K562 (cell line): ENCODE results near the gene POLR3A. TPM values are rescaled to one million over a fixed set of nuclear protein-coding genes. Genes with fewer than 3 reads are reported as not detected.
A peak's percentile ranks its signal among the peaks of the same experiment; 100 is the strongest.

ENCODE experiments used
- ATAC-seq: fragments of 200-7000 bp; cut with Tn5 transposase; 3 replicates; pipeline ENCODE4 v1.9.1; 2020; ENCODE audit warnings: moderate library complexity
- BruUV-seq: library from RNA; stranded (reverse); fragments of 400-500 nt; replicated peaks from 2 replicates; lab custom pipeline; 2021; lab: Mats Ljungman, UMichigan
- CTCF ChIA-PET: fragments of 300-600 bp; formaldehyde crosslinking; extraction: SDS; loops from one replicate; lab custom pipeline; 2021; ENCODE audit warnings: low intra/inter-chr PET ratio; lab: Yijun Ruan, JAX
- POLR2A ChIA-PET: fragments of 300-600, 350-650 bp; sonication (Branson Sonifier 250); formaldehyde crosslinking; extraction: SDS; loops from one replicate; lab custom pipeline; 2021; ENCODE audit warnings: antibody characterized with exemption, inconsistent platforms; lab: Yijun Ruan, JAX
- DNase-seq, 4 experiments: peaks; one replicate each; pipeline versions ENCODE4 v3.0.0 to v3.0.0-alpha.2; 2011 to 2018; ENCODE audit warnings: low spot score in 3 of 4, mixed read lengths in 3 of 4; ENCODE audit errors: extremely low read depth in 1 of 4
- FAIRE-seq: peaks from 2 replicates; lab custom pipeline; 2011; peaks lifted over from hg19 to GRCh38; lab: Jason Lieb, UNC
- H2AFZ ChIP-seq: 2 replicates; pipeline ENCODE4 v1.6.0; 2011; ENCODE audit warnings: low read depth, low read length, control low read depth, inconsistent platforms
- H3K27ac ChIP-seq: fragments of 200-600 bp; 3 replicates; pipeline ENCODE4 v1.8.0; 2011; ENCODE audit warnings: low read depth, mild to moderate bottlenecking, control low read depth, inconsistent platforms, low read length, moderate library complexity, mixed read lengths; ENCODE audit errors: extremely low read depth
- H3K27me3 ChIP-seq, 2 experiments: fragments of 300-600 bp in 1 of 2; 2 replicates in 1 of 2; 3 replicates in 1 of 2; pipeline versions ENCODE4 v1.6.0 to v1.8.0; 2011; ENCODE audit warnings: inconsistent platforms in 2 of 2, low read length in 2 of 2, mild to moderate bottlenecking in 1 of 2, mixed read lengths in 1 of 2, moderate library complexity in 1 of 2; ENCODE audit not compliant: control insufficient read depth in 2 of 2, insufficient read depth in 2 of 2
- H3K36me3 ChIP-seq: fragments of 300-600 bp; 3 replicates; pipeline ENCODE4 v1.8.0; 2011; ENCODE audit warnings: mild to moderate bottlenecking, low read length, inconsistent platforms; ENCODE audit not compliant: control insufficient read depth, insufficient read depth
- H3K4me1 ChIP-seq, 2 experiments: fragments of 200-600 bp in 1 of 2; replicated peaks in 1 of 2; 2 replicates in 1 of 2; 3 replicates in 1 of 2; pipeline versions ENCODE4 v1.5.1 to v1.8.0; 2011; ENCODE audit warnings: inconsistent platforms in 2 of 2, low read length in 2 of 2, mild to moderate bottlenecking in 1 of 2, mixed read lengths in 1 of 2, moderate library complexity in 1 of 2; ENCODE audit not compliant: control insufficient read depth in 2 of 2, insufficient read depth in 2 of 2
- H3K4me2 ChIP-seq: 2 replicates; pipeline ENCODE4 v1.6.1; 2011; ENCODE audit warnings: low read length, control low read depth, inconsistent platforms, mixed read lengths; ENCODE audit not compliant: insufficient read depth
- H3K4me3 ChIP-seq: fragments of 200-600 bp; sonication (generic), shearing (Covaris generic); 2 replicates; pipeline ENCODE4 v1.5.1; 2016; ENCODE audit warnings: control low read depth, inconsistent platforms
- H3K79me2 ChIP-seq: fragments of 200-600 bp; 3 replicates; pipeline ENCODE4 v1.8.0; 2011; ENCODE audit warnings: low read length, inconsistent platforms; ENCODE audit not compliant: control insufficient read depth, insufficient read depth
- H3K9ac ChIP-seq, 2 experiments: 2 replicates each; pipeline versions ENCODE4 v1.6.0 to v1.6.1; 2011; ENCODE audit warnings: low read depth in 2 of 2, low read length in 2 of 2, control low read depth in 1 of 2, inconsistent platforms in 1 of 2, mild to moderate bottlenecking in 1 of 2, mixed read lengths in 1 of 2; ENCODE audit not compliant: insufficient read depth in 1 of 2
- H3K9me1 ChIP-seq: one replicate; pipeline ENCODE4 v1.6.0; 2011; ENCODE audit warnings: inconsistent platforms, mild to moderate bottlenecking, low read length, moderate library complexity; ENCODE audit not compliant: control insufficient read depth, insufficient read depth
- H3K9me3 ChIP-seq: replicated peaks from 2 replicates; pipeline ENCODE4 v1.5.1; 2011; ENCODE audit warnings: low read depth, low read length, inconsistent platforms; ENCODE audit not compliant: control insufficient read depth, insufficient read depth
- H4K20me1 ChIP-seq: replicated peaks from 2 replicates; pipeline ENCODE4 v1.6.1; 2011; ENCODE audit warnings: low read length, inconsistent platforms, mixed read lengths; ENCODE audit not compliant: control insufficient read depth, insufficient read depth
- ATF3 ChIP-seq, 2 experiments: fragments of 450-650 bp in 1 of 2; sonication (generic) in 1 of 2; formaldehyde crosslinking in 1 of 2; IDR thresholded peaks in 1 of 2; conservative IDR thresholded peaks in 1 of 2; 2 replicates each; pipeline versions ENCODE4 v1.6.1 to v1.8.1; 2016 to 2023; ENCODE audit warnings: mild to moderate bottlenecking in 2 of 2, moderate library complexity in 2 of 2, inconsistent platforms in 1 of 2, missing genetic modification reagents in 1 of 2
- CREM ChIP-seq: IDR thresholded peaks from 2 replicates; pipeline ENCODE4 v1.6.1; 2014; ENCODE audit warnings: antibody characterized with exemption, low read depth
- CTCFL ChIP-seq: IDR thresholded peaks from 2 replicates; pipeline ENCODE4 v1.6.1; 2011; ENCODE audit warnings: borderline replicate concordance, low read depth, mild to moderate bottlenecking, moderate library complexity, low read length; ENCODE audit not compliant: insufficient read depth, poor library complexity, severe bottlenecking
- FOXJ3 ChIP-seq: sonication (generic); formaldehyde crosslinking; IDR thresholded peaks from 2 replicates; pipeline ENCODE4 v1.4.0; 2020; ENCODE audit warnings: mild to moderate bottlenecking, missing genetic modification reagents
- HDAC1 ChIP-seq, 2 experiments: fragments of 450-650 bp; IDR thresholded peaks; 2 replicates each; pipeline ENCODE4 v1.6.1; 2016 to 2017; ENCODE audit warnings: inconsistent platforms in 1 of 2, mild to moderate bottlenecking in 1 of 2, moderate library complexity in 1 of 2
- HNRNPH1 ChIP-seq: fragments of 200-400 bp; formaldehyde crosslinking; optimal IDR thresholded peaks from 2 replicates; pipeline ENCODE3; 2017; ENCODE audit warnings: low read depth, mild to moderate bottlenecking, low read length, moderate library complexity
- MTF1 ChIP-seq: fragments of 250-450 bp; sonication (Bioruptor Pico); IDR thresholded peaks from 2 replicates; pipeline ENCODE4 v1.9.0; 2021; ENCODE audit warnings: moderate library complexity, mild to moderate bottlenecking, inconsistent platforms, borderline replicate concordance
- NFIX ChIP-seq: fragments of 250-450 bp; sonication (Bioruptor Pico); IDR thresholded peaks from 2 replicates; pipeline ENCODE4 v1.4.0; 2020; ENCODE audit warnings: low read depth, mild to moderate bottlenecking, moderate library complexity
- NR1H2 ChIP-seq: sonication (generic); formaldehyde crosslinking; IDR thresholded peaks from 2 replicates; pipeline ENCODE4 v1.4.0; 2020; ENCODE audit warnings: mild to moderate bottlenecking, missing genetic modification reagents
- PHF20 ChIP-seq: fragments of 450-650 bp; IDR thresholded peaks from 2 replicates; pipeline ENCODE4 v1.6.1; 2018; ENCODE audit not compliant: partially characterized antibody
- USF2 ChIP-seq: sonication (generic); formaldehyde crosslinking; IDR thresholded peaks from 2 replicates; pipeline ENCODE4 v1.5.0; 2020; ENCODE audit warnings: missing genetic modification reagents
- ZEB2 ChIP-seq: fragments of 450-650 bp; IDR thresholded peaks from 2 replicates; pipeline ENCODE4 v1.6.1; 2016
- ZFP36 ChIP-seq: fragments of 150-350 bp; IDR thresholded peaks from 2 replicates; pipeline ENCODE4 v1.6.1; 2018; ENCODE audit warnings: low read length, low read depth; ENCODE audit not compliant: partially characterized antibody
- ZNF561 ChIP-seq: fragments of 450-650 bp; formaldehyde crosslinking; conservative IDR thresholded peaks from 2 replicates; pipeline ENCODE4 v1.4.0; 2020; ENCODE audit warnings: mild to moderate bottlenecking, moderate library complexity
- WGBS: fragments of 100-300 bp; shearing (Covaris generic); methylation state at CpG from one replicate; pipeline ENCODE4 v1.1.6; 2016; ENCODE audit warnings: low coverage, mixed read lengths; ENCODE audit not compliant: insufficient coverage; ENCODE audit errors: missing lambda C conversion rate; 5-methylcytosine and 5-hydroxymethylcytosine counted together
- in situ Hi-C: fragments of 300-500 bp; cut with MboI; formaldehyde crosslinking; loops from 4 replicates; pipeline ENCODE4 v1.15.0; 2018; ENCODE audit warnings: inconsistent platforms, mixed read lengths
- intact Hi-C: fragments of 100-400 bp; cut with micrococcal nuclease; formaldehyde crosslinking; loops from 2 replicates; pipeline ENCODE4 v1.14.2; 2022
- polyA plus RNA-seq, 8 experiments: library from polyadenylated mRNA; depleted of rRNA in 4 of 8; stranded (reverse) in 5 of 8; unstranded in 3 of 8; fragments of >200 nt; fragmentation: Nextera tagmentation in 2 of 8; fragmentation: Illumina TruSeq in 1 of 8; extraction: Ambion mirVana in 2 of 8; extraction: Trizol in 1 of 8; gene quantifications; 2 replicates each; pipeline versions ENCODE4 v1.2.1 to v1.2.3, GENCODE V29; 2011 to 2014; ENCODE audit warnings: inconsistent platforms in 1 of 8, missing spikeins in 1 of 8
- total RNA-seq, 7 experiments: library from RNA; depleted of rRNA in 6 of 7; stranded (reverse); fragments of >200 nt in 6 of 7; fragmentation: Illumina TruSeq in 2 of 7; extraction: Trizol in 2 of 7; gene quantifications; 2 replicates each; pipeline versions ENCODE4 v1.2.1 to v1.2.3, GENCODE V29; 2011 to 2021; ENCODE audit warnings: low replicate concordance in 1 of 7

POLR3A gene
- total and polyA plus RNA-seq, 9 of the 15 experiments (the other 6 are each of a cell fraction or from before 2014, with no cell fraction given) = 14.9 to 37.0 (median 26.7) TPM

DNA sequence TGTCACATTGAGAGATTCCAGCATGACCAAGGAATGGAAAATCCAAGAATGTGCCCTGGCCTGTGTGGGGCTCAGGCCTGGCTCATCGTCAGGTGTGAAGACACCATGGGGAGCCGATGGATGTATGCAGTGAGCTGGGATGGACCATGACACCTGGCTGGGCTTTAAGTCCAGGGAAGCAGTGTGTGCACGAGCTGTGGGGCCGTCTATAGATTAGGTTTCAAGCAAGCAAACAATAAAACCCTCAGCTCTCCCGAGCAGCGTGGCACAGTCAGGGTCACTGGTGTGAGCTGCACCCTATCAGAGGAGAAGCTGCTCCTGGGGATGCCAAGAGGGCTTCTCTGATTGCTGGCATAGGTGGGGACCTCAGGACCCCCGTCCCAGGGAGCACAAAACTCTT, 52.3 kb downstream of the POLR3A start:
- H2AFZ ChIP-seq = no peak overlapping the region
- intact Hi-C loops = no loop called here
- TF ChIP-seq CTCFL (no peak), ZFP36 (no peak), HNRNPH1 (no peak), ZEB2 (no peak), ZNF561 (no peak), PHF20 (no peak), CREM (no peak), FOXJ3 (no peak), NFIX (CRISPR knock-in tag) (no peak), USF2 (no peak), MTF1 (CRISPR knock-in tag) (no peak), ATF3 (IDR thresholded peaks at IDR 0.05) (no peak), ATF3 (CRISPR knock-in tag; conservative IDR thresholded peaks at IDR 0.05) (no peak), NR1H2 (no peak), HDAC1 (IDR thresholded peaks at IDR 0.05) (no peak)
- TF ChIP-seq, all 486 proteins: peak for 0
- in situ Hi-C loops = no loop called here
- no peaks in the 10 kb centered on the region for H3K79me2 ChIP-seq
- H3K9ac ChIP-seq = peak overlapping the region in 1 of 2 experiments; percentile 49; a peak in 1 of 4 replicates
- H3K4me1 ChIP-seq = peaks cover 5% of the 10 kb centered on the region in 2 experiments; a peak in 4 of 5 replicates
- no peaks in the 10 kb centered on the region for H3K9me3 ChIP-seq
- H3K4me2 ChIP-seq = no peak overlapping the region
- no peak for ATAC-seq
- H4K20me1 ChIP-seq = no peaks in the 10 kb centered on the region
- no peaks in the 10 kb centered on the region for H3K27me3 ChIP-seq
- ChIA-PET CTCF (no interaction called here), POLR2A (interaction anchor here (1.0 kb wide), 1 partner anchor 11 kb away, joined by 4 read pairs; no protein-coding TSS in a partner anchor)
- no peak overlapping the region for H3K4me3 ChIP-seq
- BruUV-seq = no TSS peak
- no peak overlapping the region for H3K27ac ChIP-seq
- DNase-seq = no peak
- H3K9me1 ChIP-seq = no peaks in the 10 kb centered on the region
- peaks cover 71% of the 10 kb centered on the region for H3K36me3 ChIP-seq
- WGBS = 71% methylated on average over 7 of the region's 7 CpGs
- FAIRE-seq = no peak
